CD14-positive monocyte (primary cell): ENCODE results near the gene PODXL2. TPM values are rescaled to one million over a fixed set of nuclear protein-coding genes. Genes with fewer than 3 reads are reported as not detected.

Experiments
- DNase-seq, 3 donors: peaks; one replicate each; pipeline ENCODE4 v3.0.0-alpha.2; 2011 to 2022
- H2AFZ ChIP-seq: 2 replicates; pipeline ENCODE4 v1.6.0; 2012; ENCODE audit warnings: mild to moderate bottlenecking, low read depth, low read length, inconsistent platforms; ENCODE audit not compliant: insufficient read depth, poor library complexity, severe bottlenecking
- H3K27ac ChIP-seq, 2 donors: 1 replicate in 1 of 2; 2 replicates in 1 of 2; pipeline ENCODE4 v1.5.1; 2012 to 2013; ENCODE audit warnings: low read length in 2 of 2, control low read depth in 1 of 2, inconsistent platforms in 1 of 2, low read depth in 1 of 2, mild to moderate bottlenecking in 1 of 2
- H3K27me3 ChIP-seq, 2 donors: one replicate each; pipeline versions ENCODE4 v1.6.0 to v1.6.1; 2011 to 2013; ENCODE audit warnings: low read length in 2 of 2; ENCODE audit not compliant: control insufficient read depth in 2 of 2, insufficient read depth in 2 of 2
- H3K36me3 ChIP-seq, 2 donors: replicated peaks in 1 of 2; 1 replicate in 1 of 2; 2 replicates in 1 of 2; pipeline versions ENCODE4 v1.5.1 to v1.6.1; 2012 to 2013; ENCODE audit warnings: low read length in 2 of 2, control low read depth in 1 of 2, inconsistent platforms in 1 of 2, mild to moderate bottlenecking in 1 of 2; ENCODE audit not compliant: insufficient read depth in 2 of 2, control insufficient read depth in 1 of 2
- H3K4me1 ChIP-seq, 2 donors: 1 replicate in 1 of 2; 2 replicates in 1 of 2; pipeline versions ENCODE4 v1.5.1 to v1.6.1; 2012 to 2013; ENCODE audit warnings: low read length in 2 of 2, control low read depth in 1 of 2, inconsistent platforms in 1 of 2, mild to moderate bottlenecking in 1 of 2, moderate library complexity in 1 of 2; ENCODE audit not compliant: insufficient read depth in 2 of 2, control insufficient read depth in 1 of 2
- H3K4me2 ChIP-seq: replicated peaks from 2 replicates; pipeline ENCODE3; 2012; ENCODE audit warnings: low read length, moderate library complexity, mild to moderate bottlenecking; ENCODE audit not compliant: poor library complexity, severe bottlenecking; ENCODE audit errors: extremely low read depth
- H3K4me3 ChIP-seq, 3 experiments: fragments of 200-600 bp in 1 of 3; sonication (generic) in 1 of 3; replicated peaks in 1 of 3; 1 replicate in 2 of 3; 2 replicates in 1 of 3; pipeline ENCODE4 v1.5.1; 2011 to 2013; ENCODE audit warnings: low read length in 3 of 3, mild to moderate bottlenecking in 3 of 3, control low read depth in 2 of 3, low read depth in 2 of 3, inconsistent platforms in 1 of 3, moderate library complexity in 1 of 3
- H3K79me2 ChIP-seq: 2 replicates; pipeline ENCODE4 v1.6.0; 2012; ENCODE audit warnings: mild to moderate bottlenecking, control low read depth, inconsistent platforms, low read length, moderate library complexity; ENCODE audit not compliant: insufficient read depth
- H3K9ac ChIP-seq: 2 replicates; pipeline ENCODE4 v1.6.0; 2017; ENCODE audit warnings: low read length, mild to moderate bottlenecking; ENCODE audit not compliant: insufficient read depth, poor library complexity, severe bottlenecking
- H3K9me3 ChIP-seq, 2 donors: replicated peaks in 1 of 2; 1 replicate in 1 of 2; 2 replicates in 1 of 2; pipeline versions ENCODE4 v1.5.1 to v1.6.1; 2012 to 2013; ENCODE audit warnings: low read length in 2 of 2, control low read depth in 1 of 2; ENCODE audit not compliant: control insufficient read depth in 1 of 2, insufficient read depth in 1 of 2
- H4K20me1 ChIP-seq: 2 replicates; pipeline ENCODE4 v1.6.0; 2012; ENCODE audit warnings: mild to moderate bottlenecking, low read length, control low read depth, moderate library complexity; ENCODE audit not compliant: insufficient read depth
- H3K27ac Mint-ChIP-seq, 7 donors: one replicate each; pipeline ENCODE4 v1.8.0; 2020; ENCODE audit warnings: mild to moderate bottlenecking in 7 of 7, mixed read lengths in 7 of 7, moderate library complexity in 6 of 7, inconsistent platforms in 2 of 7
- H3K27me3 Mint-ChIP-seq, 3 donors: one replicate each; pipeline ENCODE4 v1.8.0; 2021 to 2022; ENCODE audit warnings: low read depth in 3 of 3, mild to moderate bottlenecking in 3 of 3, mixed read lengths in 3 of 3, moderate library complexity in 3 of 3, inconsistent platforms in 1 of 3
- H3K36me3 Mint-ChIP-seq, 2 donors: one replicate each; pipeline ENCODE4 v1.8.0; 2020; ENCODE audit warnings: mixed read lengths in 2 of 2, inconsistent platforms in 1 of 2, mild to moderate bottlenecking in 1 of 2
- H3K4me1 Mint-ChIP-seq: one replicate; pipeline ENCODE4 v1.8.0; 2020; ENCODE audit warnings: mild to moderate bottlenecking, mixed read lengths
- H3K4me3 Mint-ChIP-seq, 2 donors: one replicate each; pipeline ENCODE4 v1.8.0; 2020; ENCODE audit warnings: mild to moderate bottlenecking in 2 of 2, mixed read lengths in 2 of 2, moderate library complexity in 1 of 2
- H3K9me3 Mint-ChIP-seq, 7 donors: one replicate each; pipeline ENCODE4 v1.8.0; 2020 to 2022; ENCODE audit warnings: mixed read lengths in 7 of 7, mild to moderate bottlenecking in 6 of 7, moderate library complexity in 6 of 7, inconsistent platforms in 2 of 7
- WGBS: methylation state at CpG from one replicate; pipeline ENCODE4 v1.1.5; 2013; ENCODE audit warnings: missing lambda C conversion rate; ENCODE audit not compliant: insufficient coverage; 5-methylcytosine and 5-hydroxymethylcytosine counted together
- intact Hi-C, 2 donors: fragments of 100-400 bp; cut with micrococcal nuclease; formaldehyde crosslinking; loops; one replicate each; pipeline versions ENCODE4 v1.15.0 to v1.15.1; 2023
- polyA plus RNA-seq, 3 donors: library from polyadenylated mRNA; depleted of rRNA in 1 of 3; unstranded in 2 of 3; stranded (reverse) in 1 of 3; fragments of 300-500 nt in 2 of 3; fragments of >200 nt in 1 of 3; fragmentation: Illumina TruSeq in 2 of 3; gene quantifications; 1 replicate in 2 of 3; 2 replicates in 1 of 3; pipeline ENCODE4 v1.2.3, GENCODE V29; 2012 to 2021
- TF ChIP-seq, protein P1 (sequence below): fragments of 200-600 bp; IDR thresholded peaks from one replicate; pipeline ENCODE4 v1.8.0; 2022; ENCODE audit warnings: antibody characterized with exemption, mild to moderate bottlenecking

PODXL2 gene
- polyA plus RNA-seq, 3 donors = 0.33 to 0.64 (median 0.43) TPM

DNA sequence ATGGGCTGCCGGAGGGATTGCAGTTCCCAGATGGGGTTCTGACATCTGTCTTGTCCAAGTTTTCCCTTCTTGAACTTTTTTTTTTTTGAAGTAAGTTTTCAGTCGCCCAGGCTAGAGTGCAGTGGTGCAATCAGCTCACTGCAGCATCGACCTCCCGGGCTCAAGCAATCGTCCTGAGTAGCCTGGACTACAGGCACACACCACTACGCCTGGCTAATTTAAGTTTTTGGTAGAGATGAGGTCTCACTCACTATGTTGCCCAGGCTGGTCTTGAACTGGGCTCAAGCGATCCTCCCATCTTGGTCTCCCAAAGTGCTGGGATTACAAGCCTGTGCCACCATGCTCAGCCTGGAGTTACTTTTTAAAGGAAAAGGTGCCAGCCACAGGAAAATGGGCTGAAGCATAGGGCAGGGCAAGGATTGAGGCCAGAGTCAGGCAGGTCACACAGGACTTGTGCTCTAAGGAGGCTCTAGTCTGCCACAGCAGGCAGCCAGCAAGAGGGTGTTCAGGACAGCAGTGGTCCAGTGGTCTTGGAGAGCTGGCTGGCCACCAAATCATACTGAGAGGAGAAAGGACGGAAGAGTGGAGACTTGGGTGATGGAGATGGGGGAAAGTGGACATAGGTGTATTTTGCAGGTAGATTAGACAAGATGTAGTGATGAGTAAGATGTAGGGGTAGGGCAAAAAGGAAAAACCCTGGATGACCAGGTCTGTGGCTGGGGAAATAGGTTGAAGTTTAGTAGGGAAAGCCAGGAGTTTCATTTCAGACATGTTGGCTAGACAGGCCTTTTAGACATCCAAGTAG is 6.0 kb upstream of the PODXL2 start:
- H3K27ac ChIP-seq = no peak overlapping the region
- H3K36me3 Mint-ChIP-seq = peaks cover 36 to 37% of the 10 kb centered on the region in 2 donors

DNA sequence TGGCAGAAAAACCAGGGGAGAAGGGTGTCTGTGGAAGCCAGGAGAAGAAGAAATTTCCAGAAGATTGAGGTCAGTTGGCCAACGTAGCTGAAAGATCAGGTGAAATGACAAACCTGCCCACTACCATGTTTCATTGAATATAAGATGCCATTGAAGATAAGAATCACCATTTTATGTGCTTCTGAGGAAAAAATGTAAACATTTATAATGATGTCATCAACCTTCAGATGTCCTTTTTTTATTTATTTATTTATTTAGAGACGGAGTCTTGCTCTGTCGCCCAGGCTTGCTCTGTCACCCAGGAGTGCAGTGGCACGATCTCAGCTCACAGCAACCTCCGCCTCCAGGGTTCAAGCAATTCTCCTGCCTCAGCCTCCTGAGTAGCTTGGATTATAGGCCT is 4.9 kb upstream of the PODXL2 start:
- H3K9me3 ChIP-seq = no peaks in the 10 kb centered on the region
- no peak overlapping the region for H2AFZ ChIP-seq
- Mint-ChIP-seq H3K9me3 (peaks cover 0 to 5% (median 4%) of the 10 kb centered on the region in 7 donors), H3K27me3 (peaks cover 28 to 31% (median 30%) of the 10 kb centered on the region in 3 donors), H3K36me3 (peaks cover 28% of the 10 kb centered on the region in 2 donors), H3K27ac (no peak overlapping the region), H3K4me1 (peaks cover 3% of the 10 kb centered on the region), H3K4me3 (no peak overlapping the region)
- H3K27me3 ChIP-seq = peaks cover 20 to 24% of the 10 kb centered on the region in 2 donors
- H3K4me3 ChIP-seq = no peak overlapping the region
- TF ChIP-seq, protein P1, sequence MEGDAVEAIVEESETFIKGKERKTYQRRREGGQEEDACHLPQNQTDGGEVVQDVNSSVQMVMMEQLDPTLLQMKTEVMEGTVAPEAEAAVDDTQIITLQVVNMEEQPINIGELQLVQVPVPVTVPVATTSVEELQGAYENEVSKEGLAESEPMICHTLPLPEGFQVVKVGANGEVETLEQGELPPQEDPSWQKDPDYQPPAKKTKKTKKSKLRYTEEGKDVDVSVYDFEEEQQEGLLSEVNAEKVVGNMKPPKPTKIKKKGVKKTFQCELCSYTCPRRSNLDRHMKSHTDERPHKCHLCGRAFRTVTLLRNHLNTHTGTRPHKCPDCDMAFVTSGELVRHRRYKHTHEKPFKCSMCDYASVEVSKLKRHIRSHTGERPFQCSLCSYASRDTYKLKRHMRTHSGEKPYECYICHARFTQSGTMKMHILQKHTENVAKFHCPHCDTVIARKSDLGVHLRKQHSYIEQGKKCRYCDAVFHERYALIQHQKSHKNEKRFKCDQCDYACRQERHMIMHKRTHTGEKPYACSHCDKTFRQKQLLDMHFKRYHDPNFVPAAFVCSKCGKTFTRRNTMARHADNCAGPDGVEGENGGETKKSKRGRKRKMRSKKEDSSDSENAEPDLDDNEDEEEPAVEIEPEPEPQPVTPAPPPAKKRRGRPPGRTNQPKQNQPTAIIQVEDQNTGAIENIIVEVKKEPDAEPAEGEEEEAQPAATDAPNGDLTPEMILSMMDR = no peak
- no peaks in the 10 kb centered on the region for H3K4me1 ChIP-seq
- no peak overlapping the region for H3K9ac ChIP-seq
- intact Hi-C loops = no loop called here
- H3K4me2 ChIP-seq = no peak overlapping the region
- H3K36me3 ChIP-seq = peaks cover under 1 to 32% of the 10 kb centered on the region in 2 donors
- no peak overlapping the region for H3K27ac ChIP-seq
- DNase-seq = no peak
- 83% methylated on average over 4 of the region's 5 CpGs for WGBS
- no peaks in the 10 kb centered on the region for H4K20me1 ChIP-seq
- no peaks in the 10 kb centered on the region for H3K79me2 ChIP-seq

More for the DNA sequence above, 6.0 kb upstream of the PODXL2 start:
- peaks cover 11 to 16% of the 10 kb centered on the region in 2 donors for H3K27me3 ChIP-seq
- H2AFZ ChIP-seq = no peak overlapping the region
- H3K4me1 Mint-ChIP-seq = no peaks in the 10 kb centered on the region
- H3K9me3 ChIP-seq = no peaks in the 10 kb centered on the region
- H3K79me2 ChIP-seq = no peaks in the 10 kb centered on the region
- H3K4me1 ChIP-seq = no peaks in the 10 kb centered on the region
- no peaks in the 10 kb centered on the region for H3K9me3 Mint-ChIP-seq
- H4K20me1 ChIP-seq = no peaks in the 10 kb centered on the region
- H3K4me3 ChIP-seq = no peak overlapping the region
- H3K27me3 Mint-ChIP-seq = peaks cover 19 to 22% (median 21%) of the 10 kb centered on the region in 3 donors
- H3K27ac Mint-ChIP-seq = no peak overlapping the region
- WGBS = 96% methylated on average over 6 of the region's 8 CpGs
- no peak overlapping the region for H3K4me3 Mint-ChIP-seq
- H3K9ac ChIP-seq = no peak overlapping the region
- TF ChIP-seq, protein P1 = no peak
- intact Hi-C loops = no loop called here
- no peak overlapping the region for H3K4me2 ChIP-seq
- H3K36me3 ChIP-seq = peaks cover 3 to 43% of the 10 kb centered on the region in 2 donors
- DNase-seq = no peak
